WTC11 (cell line): ENCODE results near the gene KRT7. TPM values are rescaled to one million over a fixed set of nuclear protein-coding genes. Genes with fewer than 3 reads are reported as not detected.

Experiments
- ATAC-seq: fragments of 200-7000 bp; cut with Tn5 transposase; 2 replicates; pipeline ENCODE4 v1.10.0; 2021; ENCODE audit warnings: mild to moderate bottlenecking, moderate library complexity
- CTCF ChIA-PET: fragments of 300-600 bp; sonication (Branson Sonifier 250); formaldehyde crosslinking; loops from one replicate; lab custom pipeline; 2021; ENCODE audit warnings: antibody characterized with exemption; lab: Charles Lee
- POLR2A ChIA-PET: fragments of 350-600 bp; sonication (Branson Sonifier 250); formaldehyde crosslinking; loops from one replicate; lab custom pipeline; 2021; ENCODE audit warnings: antibody characterized with exemption; lab: Charles Lee
- DNase-seq: peaks from one replicate; pipeline ENCODE4 v3.0.0; 2021; ENCODE audit warnings: low spot score
- H3K27ac Mint-ChIP-seq: 2 replicates; pipeline ENCODE4 v1.8.0; 2021; ENCODE audit warnings: mixed read lengths
- H3K27me3 Mint-ChIP-seq: 2 replicates; pipeline ENCODE4 v1.8.0; 2021; ENCODE audit warnings: low read depth, mild to moderate bottlenecking, moderate library complexity, mixed read lengths
- H3K36me3 Mint-ChIP-seq: 2 replicates; pipeline ENCODE4 v1.8.0; 2021; ENCODE audit warnings: mixed read lengths
- H3K4me1 Mint-ChIP-seq: 2 replicates; pipeline ENCODE4 v1.8.0; 2022; ENCODE audit warnings: mixed read lengths
- H3K4me3 Mint-ChIP-seq: 2 replicates; pipeline ENCODE4 v1.8.0; 2021; ENCODE audit warnings: mild to moderate bottlenecking, moderate library complexity, mixed read lengths
- H3K9me3 Mint-ChIP-seq: 2 replicates; pipeline ENCODE4 v1.8.0; 2021; ENCODE audit warnings: mixed read lengths
- CTCF ChIP-seq: fragments of 200-600 bp; IDR thresholded peaks from 2 replicates; pipeline ENCODE4 v1.8.0; 2022; ENCODE audit warnings: antibody characterized with exemption
- E2F4 ChIP-seq: sonication (generic); formaldehyde crosslinking; IDR thresholded peaks from 2 replicates; pipeline ENCODE4 v1.8.1; 2022; ENCODE audit warnings: low read depth, mild to moderate bottlenecking, moderate library complexity, missing genetic modification reagents, borderline replicate concordance
- FOXP1 ChIP-seq: sonication (generic); formaldehyde crosslinking; IDR thresholded peaks from 2 replicates; pipeline ENCODE4 v1.8.0; 2022; ENCODE audit warnings: missing genetic modification reagents, mild to moderate bottlenecking, moderate library complexity, borderline replicate concordance
- GTF2I ChIP-seq: fragments of 250-450 bp; sonication (Bioruptor Pico); conservative IDR thresholded peaks from 2 replicates; pipeline ENCODE4 v1.4.0; 2021; ENCODE audit warnings: mild to moderate bottlenecking
- KAT7 ChIP-seq: sonication (generic); formaldehyde crosslinking; IDR thresholded peaks from 2 replicates; pipeline ENCODE4 v1.8.1; 2023; ENCODE audit warnings: missing genetic modification reagents, mild to moderate bottlenecking, borderline replicate concordance
- MAX ChIP-seq: sonication (generic); formaldehyde crosslinking; IDR thresholded peaks from 2 replicates; pipeline ENCODE4 v1.8.0; 2022; ENCODE audit warnings: mild to moderate bottlenecking, missing genetic modification reagents
- MLX ChIP-seq: sonication (generic); formaldehyde crosslinking; IDR thresholded peaks from 2 replicates; pipeline ENCODE4 v1.8.1; 2023; ENCODE audit warnings: mild to moderate bottlenecking, missing genetic modification reagents, moderate library complexity
- NR3C1 ChIP-seq: sonication (generic); formaldehyde crosslinking; conservative IDR thresholded peaks from 2 replicates; pipeline ENCODE4 v1.8.1; 2023; ENCODE audit warnings: low read depth, mild to moderate bottlenecking, missing genetic modification reagents
- PRRX2 ChIP-seq: fragments of 250-450 bp; sonication (Bioruptor Pico); IDR thresholded peaks from 2 replicates; pipeline ENCODE4 v1.8.0; 2021; ENCODE audit warnings: mild to moderate bottlenecking
- ZNF121 ChIP-seq: sonication (generic); formaldehyde crosslinking; IDR thresholded peaks from 2 replicates; pipeline ENCODE4 v1.8.0; 2023; ENCODE audit warnings: missing genetic modification reagents
- ZNF138 ChIP-seq: sonication (generic); formaldehyde crosslinking; conservative IDR thresholded peaks from 2 replicates; pipeline ENCODE4 v1.8.1; 2022; ENCODE audit warnings: mild to moderate bottlenecking, moderate library complexity, missing genetic modification reagents
- ZNF281 ChIP-seq: sonication (generic); formaldehyde crosslinking; IDR thresholded peaks from 2 replicates; pipeline ENCODE4 v1.8.0; 2023; ENCODE audit warnings: mild to moderate bottlenecking, missing genetic modification reagents
- total RNA-seq: library from RNA; stranded (reverse); gene quantifications from 3 replicates; pipeline ENCODE4 v1.2.3, GENCODE V29; 2021

Gene KRT7
- total RNA-seq, 1 experiment from 2014 or later = 10.6 TPM

- CTCF ChIA-PET = interaction anchor here (0.7 to 3.6 kb wide), 12 partner anchors 10 to 175 kb away, joined by 3 to 23 read pairs (median 3); no protein-coding TSS in a partner anchor
- peak; percentile 29; the same call in 1 of the 2 replicates for ATAC-seq
- H3K4me3 Mint-ChIP-seq = no peak overlapping the region
- no peak for TF ChIP-seq PRRX2 (CRISPR knock-in tag)
- TF ChIP-seq ZNF121 (CRISPR knock-in tag) = 0 out of 2 replicates have a peak, but pooled peaks have one; percentile 25
- TF ChIP-seq KAT7 (CRISPR knock-in tag) = no peak
- no peak for TF ChIP-seq E2F4
- TF ChIP-seq FOXP1 (CRISPR knock-in tag) = no peak
- H3K36me3 Mint-ChIP-seq = no peaks in the 10 kb centered on the region
- no peak for DNase-seq
- peaks cover 18% of the 10 kb centered on the region for H3K4me1 Mint-ChIP-seq
- POLR2A ChIA-PET = no interaction called here
- H3K9me3 Mint-ChIP-seq = no peaks in the 10 kb centered on the region
- H3K27me3 Mint-ChIP-seq = no peaks in the 10 kb centered on the region
- H3K27ac Mint-ChIP-seq = no peak overlapping the region
Measured at GRCh38 chr12:52187206-52187605, 45.8 kb upstream of the KRT7 start.

- H3K36me3 Mint-ChIP-seq = no peaks in the 10 kb centered on the region
- ChIA-PET POLR2A (no interaction called here), CTCF (interaction anchor here (0.8 to 3.6 kb wide), 6 partner anchors 12 to 120 kb away, joined by 3 to 23 read pairs (median 4); no protein-coding TSS in a partner anchor)
- ATAC-seq = no peak
- DNase-seq = no peak
- TF ChIP-seq GTF2I (CRISPR knock-in tag) (0 out of 2 replicates have a peak, but pooled peaks have one; percentile 34), ZNF138 (CRISPR knock-in tag) (no peak)
- no peak overlapping the region for H3K4me3 Mint-ChIP-seq
- no peaks in the 10 kb centered on the region for H3K9me3 Mint-ChIP-seq
- H3K4me1 Mint-ChIP-seq = peaks cover 21% of the 10 kb centered on the region
- no peak overlapping the region for H3K27ac Mint-ChIP-seq
- no peaks in the 10 kb centered on the region for H3K27me3 Mint-ChIP-seq
Measured at GRCh38 chr12:52187640-52188039, 45.4 kb upstream of the KRT7 start.

- Mint-ChIP-seq H3K4me3 (no peak overlapping the region), H3K27me3 (no peaks in the 10 kb centered on the region), H3K36me3 (no peaks in the 10 kb centered on the region), H3K27ac (no peak overlapping the region), H3K9me3 (no peaks in the 10 kb centered on the region), H3K4me1 (peaks cover 12% of the 10 kb centered on the region)
- no peak for DNase-seq
- no peak for ATAC-seq
- CTCF ChIA-PET = interaction anchor here (3.2 to 4.0 kb wide), 2 partner anchors 33 to 90 kb away, joined by 12 to 20 read pairs; no protein-coding TSS in a partner anchor
- TF ChIP-seq CTCF = no peak
- TF ChIP-seq MAX (CRISPR knock-in tag) = no peak
- no peak for TF ChIP-seq ZNF281 (CRISPR knock-in tag)
- no peak for TF ChIP-seq E2F4
- TF ChIP-seq NR3C1 (CRISPR knock-in tag) = no peak
- no peak for TF ChIP-seq MLX (CRISPR knock-in tag)
- POLR2A ChIA-PET = no interaction called here
Measured at GRCh38 chr12:52188658-52189057, 44.4 kb upstream of the KRT7 start.
